CD8-positive, alpha-beta memory T cell (primary cell): ENCODE results near the gene SNX5. TPM values are rescaled to one million over a fixed set of nuclear protein-coding genes. Genes with fewer than 3 reads are reported as not detected.

Experiments used
- CTCF ChIA-PET: fragments of 350-600 bp; sonication (Branson Sonifier 250); formaldehyde crosslinking; loops from one replicate; lab custom pipeline; 2021; ENCODE audit warnings: antibody characterized with exemption; lab: Charles Lee
- POLR2A ChIA-PET: fragments of 350-600 bp; sonication (Branson Sonifier 250); formaldehyde crosslinking; loops from one replicate; lab custom pipeline; 2021; ENCODE audit warnings: antibody characterized with exemption; lab: Charles Lee
- DNase-seq, 5 donors: peaks; one replicate each; pipeline versions ENCODE4 v3.0.0 to v3.0.0-alpha.2; 2020 to 2022; ENCODE audit warnings: mixed read lengths in 1 of 5
- H3K27ac ChIP-seq: one replicate; pipeline ENCODE4 v1.7.0; 2013; ENCODE audit warnings: low read depth, mild to moderate bottlenecking, low read length, moderate library complexity
- H3K27me3 ChIP-seq: 2 replicates; pipeline ENCODE4 v1.7.0; 2013; ENCODE audit warnings: low read length, mild to moderate bottlenecking; ENCODE audit not compliant: insufficient read depth, poor library complexity, severe bottlenecking
- H3K36me3 ChIP-seq: 2 replicates; pipeline ENCODE4 v1.7.0; 2013; ENCODE audit warnings: mild to moderate bottlenecking, low read length, moderate library complexity; ENCODE audit not compliant: insufficient read depth
- H3K4me1 ChIP-seq: 2 replicates; pipeline ENCODE4 v1.7.0; 2013; ENCODE audit warnings: mild to moderate bottlenecking, low read length, moderate library complexity; ENCODE audit not compliant: insufficient read depth
- H3K4me3 ChIP-seq: 2 replicates; pipeline ENCODE4 v1.7.0; 2013; ENCODE audit warnings: mild to moderate bottlenecking, low read length
- H3K9me3 ChIP-seq: 2 replicates; pipeline ENCODE4 v1.7.0; 2013; ENCODE audit warnings: mild to moderate bottlenecking, low read length
- H3K27ac Mint-ChIP-seq, 8 donors: one replicate each; pipeline ENCODE4 v1.8.0; 2020 to 2021; ENCODE audit warnings: mixed read lengths in 8 of 8, mild to moderate bottlenecking in 6 of 8, inconsistent platforms in 3 of 8, moderate library complexity in 3 of 8
- H3K27me3 Mint-ChIP-seq, 2 donors: one replicate each; pipeline ENCODE4 v1.8.0; 2020 to 2021; ENCODE audit warnings: mixed read lengths in 2 of 2, mild to moderate bottlenecking in 1 of 2, moderate library complexity in 1 of 2
- H3K36me3 Mint-ChIP-seq, 3 donors: one replicate each; pipeline ENCODE4 v1.8.0; 2020 to 2021; ENCODE audit warnings: mixed read lengths in 3 of 3, inconsistent platforms in 1 of 3, mild to moderate bottlenecking in 1 of 3
- H3K4me1 Mint-ChIP-seq, 3 donors: one replicate each; pipeline ENCODE4 v1.8.0; 2020 to 2021; ENCODE audit warnings: mixed read lengths in 3 of 3, inconsistent platforms in 1 of 3, mild to moderate bottlenecking in 1 of 3
- H3K4me3 Mint-ChIP-seq, 7 donors: one replicate each; pipeline ENCODE4 v1.8.0; 2020 to 2021; ENCODE audit warnings: mixed read lengths in 7 of 7, mild to moderate bottlenecking in 6 of 7, moderate library complexity in 4 of 7, inconsistent platforms in 2 of 7
- H3K9me3 Mint-ChIP-seq, 5 donors: one replicate each; pipeline ENCODE4 v1.8.0; 2020 to 2022; ENCODE audit warnings: mixed read lengths in 5 of 5, mild to moderate bottlenecking in 3 of 5, moderate library complexity in 2 of 5, inconsistent platforms in 1 of 5
- polyA plus RNA-seq: library from polyadenylated mRNA; unstranded; fragments of 300-500 nt; fragmentation: Illumina TruSeq; gene quantifications from one replicate; pipeline ENCODE4 v1.2.3, GENCODE V29; 2021
- total RNA-seq, 2 experiments: library from RNA; stranded (reverse); gene quantifications; one replicate each; pipeline ENCODE4 v1.2.3, GENCODE V29; 2021

SNX5 gene
- total and polyA plus RNA-seq, 3 experiments from 2014 or later, result 89.0 to 191 (median 174) TPM

DNA sequence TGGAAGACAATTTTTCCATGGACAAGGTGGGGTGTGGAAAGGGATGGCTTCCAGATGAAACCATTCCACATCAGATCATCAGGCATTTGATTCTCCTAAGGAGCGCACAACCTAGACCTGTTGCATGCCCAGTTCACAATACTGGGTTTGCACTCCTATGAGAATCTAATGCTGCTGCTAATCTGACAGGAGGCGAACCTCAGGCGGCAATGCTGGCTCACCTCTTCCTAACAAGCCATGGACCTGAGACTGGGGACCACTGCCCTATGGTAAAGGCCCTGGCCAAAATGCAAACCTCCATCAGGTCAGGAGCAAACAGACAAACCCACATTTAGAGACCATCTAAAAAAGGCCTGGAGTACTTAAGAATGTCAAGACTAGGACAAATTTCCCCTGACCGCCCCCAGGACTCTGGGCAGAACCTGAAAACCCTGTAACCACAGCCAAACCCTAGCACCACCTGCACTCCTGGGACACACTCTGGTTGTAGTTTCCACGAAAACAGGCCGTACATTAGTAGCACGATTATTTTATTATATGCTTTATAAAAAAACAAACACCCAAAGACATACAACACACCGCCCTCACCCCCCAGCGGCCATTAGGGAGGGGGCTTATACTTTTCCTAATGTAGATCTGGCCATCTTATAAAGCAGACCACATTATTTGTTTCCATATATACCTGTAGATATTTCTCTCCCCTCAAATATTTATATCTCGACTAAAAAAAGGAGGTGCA is 27.3 kb downstream of the SNX5 start:
- Mint-ChIP-seq H3K4me1 (peaks cover 7 to 18% (median 14%) of the 10 kb centered on the region in 3 donors), H3K4me3 (no peak overlapping the region), H3K9me3 (no peaks in the 10 kb centered on the region), H3K27me3 (no peaks in the 10 kb centered on the region), H3K27ac (peak overlapping the region in 6 of 8 donors; percentile 3 to 53 (median 33)), H3K36me3 (peaks cover 10 to 52% (median 14%) of the 10 kb centered on the region in 3 donors)
- CTCF ChIA-PET, result interaction anchor here (1.0 to 2.6 kb wide), 3 partner anchors 26 to 436 kb away, joined by 3 to 12 read pairs (median 4); partner anchors contain the start of genes MGME1 and SNX5
- Histone ChIP-seq H3K4me3 (no peak overlapping the region), H3K4me1 (peaks cover 7% of the 10 kb centered on the region), H3K36me3 (peaks cover 16% of the 10 kb centered on the region), H3K27ac (no peak overlapping the region), H3K9me3 (no peaks in the 10 kb centered on the region), H3K27me3 (no peaks in the 10 kb centered on the region)
- no peak for DNase-seq
- POLR2A ChIA-PET, result no interaction called here

DNA sequence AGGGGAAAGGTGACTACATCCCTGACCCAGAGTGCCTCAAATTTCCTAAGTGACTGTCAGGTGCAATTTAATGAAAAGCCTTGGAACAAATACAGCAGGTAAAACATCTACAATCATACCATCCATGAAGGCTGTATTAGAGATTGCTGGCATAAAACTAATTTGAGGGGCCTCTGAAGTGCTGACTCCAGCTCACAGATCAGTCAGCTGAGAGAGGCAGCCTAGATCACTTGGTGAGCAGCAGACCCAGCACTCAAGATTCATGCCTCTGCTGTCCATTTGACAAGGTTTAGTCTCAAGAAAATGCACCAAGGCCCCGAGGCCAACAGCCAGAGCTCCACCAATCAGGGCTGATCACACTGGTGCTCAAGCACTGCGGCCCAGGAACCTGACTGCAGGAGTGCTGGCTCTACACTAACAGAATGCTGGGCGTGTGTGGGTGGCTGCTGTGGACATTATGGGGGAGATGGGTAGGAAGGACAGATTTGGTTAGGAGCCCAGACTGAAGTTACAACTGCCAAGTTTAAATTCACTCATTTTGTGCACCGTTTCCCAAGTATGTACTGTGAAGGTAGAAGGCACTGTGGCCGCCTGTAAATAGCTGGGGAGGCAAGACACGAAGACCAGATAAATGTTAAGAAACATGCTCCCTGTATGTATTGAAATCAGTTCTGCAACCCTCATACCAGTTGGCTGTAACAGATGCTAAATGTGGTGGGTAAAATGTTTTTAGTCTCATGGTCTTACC is 28.2 kb downstream of the SNX5 start:
- Mint-ChIP-seq H3K4me1 (peaks cover 7 to 18% (median 14%) of the 10 kb centered on the region in 3 donors), H3K9me3 (no peaks in the 10 kb centered on the region), H3K27ac (peak overlapping the region in 5 of 8 donors; percentile 19 to 67 (median 53)), H3K27me3 (no peaks in the 10 kb centered on the region), H3K36me3 (peaks cover 10 to 43% (median 11%) of the 10 kb centered on the region in 3 donors), H3K4me3 (no peak overlapping the region)
- H3K9me3 ChIP-seq, result no peaks in the 10 kb centered on the region
- no peak overlapping the region for H3K27ac ChIP-seq
- ChIA-PET CTCF (interaction anchor here (1.0 to 2.6 kb wide), 3 partner anchors 27 to 370 kb away, joined by 3 to 12 read pairs (median 5); partner anchors contain the start of genes DSTN, MGME1 and SNX5), POLR2A (no interaction called here)
- DNase-seq, result no peak
- H3K4me1 ChIP-seq, result peaks cover 7% of the 10 kb centered on the region
- no peak overlapping the region for H3K4me3 ChIP-seq
- H3K36me3 ChIP-seq, result peaks cover 7% of the 10 kb centered on the region
- H3K27me3 ChIP-seq, result no peaks in the 10 kb centered on the region

DNA sequence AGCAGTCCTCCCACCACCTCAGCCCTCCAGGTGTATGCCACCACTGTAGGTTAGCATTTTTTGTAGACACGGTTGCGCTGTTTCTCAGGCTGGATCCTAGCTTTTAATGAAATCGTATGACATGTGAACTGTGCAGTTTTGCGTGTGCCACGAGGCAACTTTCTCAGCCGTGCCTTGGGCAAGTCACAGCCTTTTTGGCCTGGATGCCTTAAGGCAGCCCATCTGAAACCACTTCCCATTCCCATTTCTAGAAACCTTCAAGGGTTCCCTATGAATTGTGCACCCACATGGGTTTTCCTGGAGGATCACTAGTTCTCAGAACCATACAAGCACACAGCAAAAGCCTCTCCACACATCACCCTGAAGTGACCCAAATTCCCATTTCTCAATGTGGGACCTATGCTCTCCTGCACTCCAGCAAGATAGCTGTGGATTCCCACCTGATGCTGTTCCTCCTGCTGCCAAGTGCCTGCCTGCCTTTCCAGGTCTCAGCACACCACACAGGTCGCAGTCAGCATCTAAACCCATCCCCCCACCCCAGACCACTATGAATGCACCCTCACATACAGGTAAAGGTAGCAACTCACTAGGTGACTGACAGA is 28.9 kb downstream of the SNX5 start:
- Mint-ChIP-seq H3K36me3 (peaks cover 7 to 37% (median 10%) of the 10 kb centered on the region in 3 donors), H3K27me3 (no peaks in the 10 kb centered on the region), H3K4me1 (peaks cover 7 to 18% (median 14%) of the 10 kb centered on the region in 3 donors), H3K9me3 (no peaks in the 10 kb centered on the region), H3K27ac (peak overlapping the region in 6 of 8 donors; percentile 8 to 61 (median 32)), H3K4me3 (peak overlapping the region in 1 of 7 donors; percentile 63)
- Histone ChIP-seq H3K9me3 (no peaks in the 10 kb centered on the region), H3K27me3 (no peaks in the 10 kb centered on the region), H3K4me1 (peaks cover 7% of the 10 kb centered on the region), H3K27ac (no peak overlapping the region), H3K36me3 (peaks cover under 1% of the 10 kb centered on the region), H3K4me3 (no peak overlapping the region)
- DNase-seq, result no peak
- CTCF ChIA-PET, result interaction anchor here (1.0 to 2.6 kb wide), 16 partner anchors 9 to 435 kb away, joined by 3 to 21 read pairs (median 5); partner anchors contain the start of genes DSTN, MGME1, RRBP1 and SNX5
- POLR2A ChIA-PET, result interaction anchor here (1.1 to 1.4 kb wide), 2 partner anchors 26 to 257 kb away, joined by 3 to 4 read pairs; partner anchors contain the start of gene RRBP1

DNA sequence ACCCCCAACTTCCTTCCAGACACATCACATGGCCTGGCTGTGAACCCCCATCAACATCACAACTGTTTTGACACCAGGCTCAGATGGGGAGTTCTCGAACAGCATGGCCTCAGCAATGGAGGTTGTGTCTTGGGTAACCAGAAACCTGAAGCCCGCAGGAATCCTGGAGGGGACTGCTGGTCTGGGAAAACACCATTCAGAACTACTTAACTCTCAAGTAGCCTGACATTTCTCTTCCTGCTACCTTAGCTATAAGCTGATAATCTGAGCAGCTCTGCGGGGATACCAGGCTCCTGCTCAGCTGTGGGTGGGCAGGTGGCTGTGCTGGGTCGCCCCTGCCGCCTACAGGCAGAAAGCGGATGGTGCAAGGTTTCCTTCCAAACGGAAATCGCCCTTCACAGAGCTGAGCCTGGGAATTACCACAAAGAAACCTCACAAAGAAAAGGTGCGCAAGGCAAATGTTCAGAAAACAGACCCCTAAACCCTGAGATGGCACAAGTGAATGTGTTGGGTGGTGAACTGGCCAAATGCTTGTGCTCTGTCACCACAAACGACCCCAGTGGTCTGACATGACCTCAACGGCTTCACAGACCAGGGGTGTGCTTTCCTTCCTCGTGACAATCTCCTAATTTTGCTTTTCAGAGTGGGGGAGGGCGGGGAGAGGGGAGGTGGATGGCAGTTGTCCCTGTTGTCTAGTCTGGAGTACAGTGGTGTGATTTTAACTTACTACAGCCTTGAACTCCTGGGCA is 29.5 kb downstream of the SNX5 start:
- Mint-ChIP-seq H3K4me3 (peak overlapping the region in 6 of 7 donors; percentile 11 to 65 (median 38)), H3K4me1 (peaks cover 7 to 18% (median 14%) of the 10 kb centered on the region in 3 donors), H3K36me3 (peaks cover 6 to 31% (median 10%) of the 10 kb centered on the region in 3 donors), H3K27ac (peak overlapping the region in 7 of 8 donors; percentile 7 to 79 (median 25)), H3K9me3 (no peaks in the 10 kb centered on the region), H3K27me3 (no peaks in the 10 kb centered on the region)
- Histone ChIP-seq H3K4me1 (peaks cover 7% of the 10 kb centered on the region), H3K4me3 (no peak overlapping the region), H3K27ac (no peak overlapping the region), H3K36me3 (no peaks in the 10 kb centered on the region), H3K27me3 (no peaks in the 10 kb centered on the region), H3K9me3 (no peaks in the 10 kb centered on the region)
- DNase-seq, result peak; percentile 43 to 68 (median 47)
- ChIA-PET POLR2A (interaction anchor here (0.7 to 1.4 kb wide), 3 partner anchors 27 to 433 kb away, joined by 3 to 4 read pairs (median 3); partner anchors contain the start of gene RRBP1), CTCF (interaction anchor here (0.6 to 2.6 kb wide), 19 partner anchors 9 to 434 kb away, joined by 3 to 21 read pairs (median 5); partner anchors contain the start of genes DSTN, MGME1, RRBP1 and SNX5)

DNA sequence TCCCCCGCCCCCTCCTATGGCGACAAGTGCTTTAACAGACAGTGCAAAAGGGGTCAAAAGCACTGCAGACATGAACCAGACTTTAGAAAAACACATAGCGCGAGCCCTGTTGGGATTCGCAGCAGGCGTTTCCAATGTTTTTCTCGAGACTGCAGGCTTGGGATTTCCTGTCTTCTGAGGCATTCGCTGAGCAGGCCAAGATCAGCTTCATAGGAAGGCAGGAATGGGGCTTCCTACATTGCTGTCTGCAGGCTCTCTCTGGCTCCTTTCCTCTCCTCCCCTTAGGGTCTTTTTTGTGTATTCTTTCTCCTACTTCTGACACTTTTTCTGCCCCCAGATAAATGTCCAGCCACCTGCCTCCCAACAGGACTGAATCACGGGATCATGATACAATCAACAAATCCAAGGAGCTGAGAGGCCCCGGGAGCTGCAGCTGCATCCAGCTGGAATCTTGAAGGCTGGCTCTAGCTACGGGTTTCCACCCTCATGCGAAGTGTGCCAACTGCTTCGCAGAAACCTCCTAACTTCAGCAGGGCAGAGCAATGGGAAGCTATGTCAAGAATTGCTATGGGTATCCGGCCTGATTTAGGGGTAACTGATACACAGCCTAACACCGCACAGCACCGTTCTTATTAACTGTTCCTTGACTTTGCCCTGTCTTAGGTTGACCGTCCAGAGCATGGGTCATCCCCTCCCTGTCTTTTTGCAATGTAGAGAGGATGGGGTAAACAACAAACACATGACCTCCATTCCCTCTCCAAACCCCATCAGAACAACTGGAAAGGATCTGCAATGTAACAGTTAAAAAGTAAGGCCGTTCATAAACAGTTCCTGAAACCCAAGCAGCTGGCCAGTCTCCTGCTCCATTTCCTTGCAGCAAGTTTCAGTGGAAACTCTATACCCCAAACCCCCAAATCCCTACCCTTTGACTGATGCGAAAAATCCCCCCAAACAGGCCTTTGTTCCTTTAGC is 31.5 kb downstream of the SNX5 start:
- H3K4me1 ChIP-seq, result peaks cover 7% of the 10 kb centered on the region
- ChIA-PET POLR2A (no interaction called here), CTCF (interaction anchor here (2.6 kb wide), 1 partner anchor 255 kb away, joined by 21 read pairs; the partner anchor contains the start of gene RRBP1)
- peaks cover 0 to 3% of the 10 kb centered on the region in 2 donors for H3K27me3 Mint-ChIP-seq
- H3K27me3 ChIP-seq, result no peaks in the 10 kb centered on the region
- no peaks in the 10 kb centered on the region for H3K9me3 Mint-ChIP-seq
- H3K36me3 ChIP-seq, result no peaks in the 10 kb centered on the region
- no peak overlapping the region for H3K4me3 Mint-ChIP-seq
- no peak overlapping the region for H3K4me3 ChIP-seq
- no peak overlapping the region for H3K27ac ChIP-seq
- peaks cover 7 to 18% (median 14%) of the 10 kb centered on the region in 3 donors for H3K4me1 Mint-ChIP-seq
- H3K36me3 Mint-ChIP-seq, result peaks cover 0 to 13% (median 3%) of the 10 kb centered on the region in 3 donors
- no peak for DNase-seq
- H3K27ac Mint-ChIP-seq, result peak overlapping the region in 4 of 8 donors; percentile 56 to 76 (median 67)
- H3K9me3 ChIP-seq, result no peaks in the 10 kb centered on the region

DNA sequence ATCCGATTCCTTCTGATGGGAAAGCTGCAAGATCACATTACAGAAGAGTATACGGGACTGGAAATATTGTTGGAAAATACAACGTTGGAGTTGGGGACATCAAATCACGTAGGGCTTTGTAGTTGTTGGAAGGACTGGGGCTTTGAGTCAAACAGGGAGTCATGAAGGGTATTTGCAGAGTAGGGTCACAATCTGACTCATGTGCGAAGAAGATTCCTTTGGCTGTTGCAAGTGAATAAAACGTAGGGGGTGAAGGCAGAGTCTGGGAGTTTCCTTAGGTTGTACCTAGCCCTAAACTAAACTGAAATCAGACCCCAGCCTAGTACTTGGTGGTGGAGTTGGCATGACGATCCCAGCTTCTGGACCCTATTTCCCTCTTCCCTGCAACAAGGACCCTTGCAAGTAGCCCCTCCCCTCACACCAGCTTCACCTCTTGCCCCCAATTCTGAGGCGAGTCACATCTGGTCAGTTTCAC is 32.3 kb downstream of the SNX5 start:
- peaks cover 7 to 18% (median 14%) of the 10 kb centered on the region in 3 donors for H3K4me1 Mint-ChIP-seq
- peaks cover 0 to 5% of the 10 kb centered on the region in 2 donors for H3K27me3 Mint-ChIP-seq
- CTCF ChIA-PET, result interaction anchor here (0.9 kb wide), 1 partner anchor 432 kb away, joined by 3 read pairs; no protein-coding TSS in a partner anchor
- peak overlapping the region in 3 of 8 donors; percentile 11 to 76 (median 74) for H3K27ac Mint-ChIP-seq
- Histone ChIP-seq H3K9me3 (no peaks in the 10 kb centered on the region), H3K4me1 (peaks cover 7% of the 10 kb centered on the region), H3K4me3 (no peak overlapping the region), H3K27ac (no peak overlapping the region), H3K27me3 (no peaks in the 10 kb centered on the region), H3K36me3 (no peaks in the 10 kb centered on the region)
- H3K36me3 Mint-ChIP-seq, result peaks cover 0 to 6% (median 5%) of the 10 kb centered on the region in 3 donors
- H3K4me3 Mint-ChIP-seq, result no peak overlapping the region
- peaks cover 0 to 2% (median 0%) of the 10 kb centered on the region in 5 donors for H3K9me3 Mint-ChIP-seq
- DNase-seq, result no peak
- POLR2A ChIA-PET, result no interaction called here
